Mesodermal cell (in vitro differentiated cells): ENCODE results near the gene LY86.

ENCODE experiments used
- H3K27ac ChIP-seq: 2 replicates; pipeline ENCODE4 v1.7.0; 2013; ENCODE audit warnings: mild to moderate bottlenecking, low read depth, low read length, moderate library complexity; ENCODE audit not compliant: severe bottlenecking
- H3K36me3 ChIP-seq: 2 replicates; pipeline ENCODE4 v1.7.1; 2013; ENCODE audit warnings: mild to moderate bottlenecking, low read length, moderate library complexity; ENCODE audit not compliant: control insufficient read depth, insufficient read depth
- H3K4me1 ChIP-seq: one replicate; pipeline ENCODE4 v1.7.1; 2013; ENCODE audit warnings: mild to moderate bottlenecking, low read length; ENCODE audit not compliant: insufficient read depth, control insufficient read depth, poor library complexity, severe bottlenecking
- H3K4me3 ChIP-seq: 2 replicates; pipeline ENCODE4 v1.7.0; 2013; ENCODE audit warnings: low read length, control low read depth, mild to moderate bottlenecking; ENCODE audit not compliant: insufficient read depth, poor library complexity, severe bottlenecking; ENCODE audit errors: extremely low read depth
- H3K9me3 ChIP-seq: 2 replicates; pipeline ENCODE4 v1.7.1; 2013; ENCODE audit warnings: mild to moderate bottlenecking, low read length, moderate library complexity; ENCODE audit not compliant: control insufficient read depth
- WGBS, 2 experiments: methylation state at CpG; one replicate each; pipeline ENCODE4 v1.1.5; 2013; ENCODE audit warnings: missing lambda C conversion rate in 2 of 2; ENCODE audit not compliant: insufficient coverage in 2 of 2; 5-methylcytosine and 5-hydroxymethylcytosine counted together

Gene LY86

GRCh38 chr6:6654599-6655575 lies 66.4 kb downstream of the LY86 start:
- H3K4me1 ChIP-seq = peaks cover 4% of the 10 kb centered on the region

GRCh38 chr6:6655805-6656251 lies 67.3 kb downstream of the LY86 start:
- WGBS, 2 experiments = 93% methylated on average over 7 of the region's 9 CpGs
- Histone ChIP-seq H3K9me3 (peaks cover 6% of the 10 kb centered on the region), H3K4me3 (no peak overlapping the region), H3K36me3 (no peaks in the 10 kb centered on the region), H3K4me1 (peaks cover 4% of the 10 kb centered on the region), H3K27ac (no peak overlapping the region)

More at GRCh38 chr6:6654599-6655575, 66.4 kb downstream of the LY86 start:
- peaks cover 6% of the 10 kb centered on the region for H3K9me3 ChIP-seq
- H3K36me3 ChIP-seq = no peaks in the 10 kb centered on the region
- no peak overlapping the region for H3K27ac ChIP-seq
- no peak overlapping the region for H3K4me3 ChIP-seq
- WGBS, 2 experiments = 86 to 95% methylated on average over 10 to 12 of the region's 16 CpGs

- peaks cover 6% of the 10 kb centered on the region for H3K9me3 ChIP-seq
- H3K36me3 ChIP-seq = no peaks in the 10 kb centered on the region
- H3K27ac ChIP-seq = no peak overlapping the region
- no peak overlapping the region for H3K4me3 ChIP-seq
- peaks cover 4% of the 10 kb centered on the region for H3K4me1 ChIP-seq
- 50 to 89% methylated on average over 1 to 3 of the region's 3 CpGs for WGBS, 2 experiments
Observed at GRCh38 chr6:6656287-6656686, 67.8 kb downstream of the LY86 start.

GRCh38 chr6:6657085-6657819 lies 68.7 kb downstream of the LY86 start:
- no peak overlapping the region for H3K4me3 ChIP-seq
- H3K4me1 ChIP-seq = peaks cover 4% of the 10 kb centered on the region
- 91 to 96% methylated on average over 7 to 8 of the region's 8 CpGs for WGBS, 2 experiments
- H3K36me3 ChIP-seq = no peaks in the 10 kb centered on the region
- H3K27ac ChIP-seq = peak overlapping the region; percentile 45
- peaks cover 6% of the 10 kb centered on the region for H3K9me3 ChIP-seq

GRCh38 chr6:6657820-6658217 lies 69.3 kb downstream of the LY86 start:
- H3K36me3 ChIP-seq = no peaks in the 10 kb centered on the region
- H3K4me1 ChIP-seq = peaks cover 4% of the 10 kb centered on the region
- 70% methylated on average over 1 of the region's 1 CpG; no CpG with 5 or more reads in 1 of the 2 experiments for WGBS, 2 experiments
- H3K9me3 ChIP-seq = peaks cover 6% of the 10 kb centered on the region
- H3K4me3 ChIP-seq = no peak overlapping the region
- no peak overlapping the region for H3K27ac ChIP-seq

GRCh38 chr6:6659600-6660327 lies 71.2 kb downstream of the LY86 start:
- H3K9me3 ChIP-seq = peaks cover 6% of the 10 kb centered on the region
- H3K4me1 ChIP-seq = peaks cover 4% of the 10 kb centered on the region
- WGBS, 2 experiments = 80 to 100% methylated on average over 1 to 2 of the region's 7 CpGs

GRCh38 chr6:6660339-6661045 lies 72.0 kb downstream of the LY86 start:
- 79 to 87% methylated on average over 9 of the region's 9 CpGs for WGBS, 2 experiments
- H3K9me3 ChIP-seq = peaks cover 6% of the 10 kb centered on the region

More at GRCh38 chr6:6659600-6660327, 71.2 kb downstream of the LY86 start:
- H3K27ac ChIP-seq = no peak overlapping the region
- no peak overlapping the region for H3K4me3 ChIP-seq
- no peaks in the 10 kb centered on the region for H3K36me3 ChIP-seq

GRCh38 chr6:6661191-6661590 lies 72.7 kb downstream of the LY86 start:
- peaks cover 2% of the 10 kb centered on the region for H3K4me1 ChIP-seq

More at GRCh38 chr6:6660339-6661045, 72.0 kb downstream of the LY86 start:
- no peak overlapping the region for H3K4me3 ChIP-seq
- H3K36me3 ChIP-seq = no peaks in the 10 kb centered on the region
- no peak overlapping the region for H3K27ac ChIP-seq
- no peaks in the 10 kb centered on the region for H3K4me1 ChIP-seq

GRCh38 chr6:6661684-6662083 lies 73.2 kb downstream of the LY86 start:
- no peak overlapping the region for H3K27ac ChIP-seq
- no peaks in the 10 kb centered on the region for H3K36me3 ChIP-seq
- peaks cover 2% of the 10 kb centered on the region for H3K4me1 ChIP-seq
- peaks cover 6% of the 10 kb centered on the region for H3K9me3 ChIP-seq
- H3K4me3 ChIP-seq = no peak overlapping the region
- WGBS, 2 experiments = 81 to 100% methylated on average over 2 to 3 of the region's 3 CpGs

More at GRCh38 chr6:6661191-6661590, 72.7 kb downstream of the LY86 start:
- Histone ChIP-seq H3K27ac (no peak overlapping the region), H3K36me3 (no peaks in the 10 kb centered on the region), H3K9me3 (peaks cover 6% of the 10 kb centered on the region), H3K4me3 (no peak overlapping the region)
- 93 to 100% methylated on average over 3 to 5 of the region's 9 CpGs for WGBS, 2 experiments
